Esophagus muscularis mucosa (tissue), 3 donors: Measurements from ENCODE around the gene PRM1.

Experiments
- CTCF ChIP-seq, 3 experiments: fragments of 200-600 bp in 2 of 3; fragments of 450-650 bp in 1 of 3; sonication (generic) in 2 of 3; IDR thresholded peaks; one replicate each; pipeline ENCODE4 v1.5.1; 2017 to 2019; ENCODE audit warnings: antibody characterized with exemption in 3 of 3, mild to moderate bottlenecking in 2 of 3, moderate library complexity in 1 of 3
- POLR2A ChIP-seq: fragments of 450-650 bp; IDR thresholded peaks from one replicate; pipeline ENCODE4 v1.6.1; 2017; ENCODE audit warnings: antibody characterized with exemption, moderate library complexity, mild to moderate bottlenecking, low read depth
- POLR2AphosphoS5 ChIP-seq, 2 donors: sonication (generic); formaldehyde crosslinking; IDR thresholded peaks; one replicate each; pipeline ENCODE4 v1.6.1; 2017; ENCODE audit warnings: antibody characterized with exemption in 2 of 2

- TF ChIP-seq POLR2AphosphoS5 (IDR thresholded peaks at IDR 0.05) = no peak
- TF ChIP-seq POLR2A = no peak
- no peak for TF ChIP-seq CTCF (IDR thresholded peaks at IDR 0.05)
Measured at GRCh38 chr16:11296706-11297491, 15.8 kb upstream of the PRM1 start.
